Type B pancreatic cell (in vitro differentiated cells): Measurements from ENCODE around the gene OR14C36. TPM values are rescaled to one million over a fixed set of nuclear protein-coding genes. Genes with fewer than 3 reads are reported as not detected.

ENCODE experiments used
- DNase-seq: peaks from one replicate; pipeline ENCODE4 v3.0.0; 2021; ENCODE audit warnings: mixed read lengths; ENCODE audit not compliant: unreplicated experiment; ENCODE audit errors: extremely low spot score
- H3K27ac Mint-ChIP-seq: 2 replicates; pipeline ENCODE4 v1.8.0; 2021; ENCODE audit warnings: mild to moderate bottlenecking, mixed read lengths
- H3K27me3 Mint-ChIP-seq: 2 replicates; pipeline ENCODE4 v1.8.0; 2021; ENCODE audit warnings: mixed read lengths
- H3K36me3 Mint-ChIP-seq: 2 replicates; pipeline ENCODE4 v1.8.0; 2021; ENCODE audit warnings: mixed read lengths
- H3K4me1 Mint-ChIP-seq: one replicate; pipeline ENCODE4 v1.8.0; 2021; ENCODE audit warnings: mixed read lengths; ENCODE audit not compliant: unreplicated experiment
- H3K4me3 Mint-ChIP-seq: 2 replicates; pipeline ENCODE4 v1.8.0; 2021; ENCODE audit warnings: mild to moderate bottlenecking, mixed read lengths
- H3K9me3 Mint-ChIP-seq: 2 replicates; pipeline ENCODE4 v1.8.0; 2021; ENCODE audit warnings: mixed read lengths
- total RNA-seq: library from RNA; stranded (reverse); gene quantifications from 2 replicates; pipeline ENCODE4 v1.2.1, GENCODE V29; 2021; ENCODE audit warnings: low replicate concordance
- TF ChIP-seq, protein P1 (sequence below): fragments of 200-600 bp; sonication (generic); conservative IDR thresholded peaks from 2 replicates; pipeline ENCODE4 v1.5.0; 2021; ENCODE audit warnings: antibody characterized with exemption, mild to moderate bottlenecking

Gene OR14C36
- total RNA-seq, 1 donor from 2014 or later, result not detected

DNA sequence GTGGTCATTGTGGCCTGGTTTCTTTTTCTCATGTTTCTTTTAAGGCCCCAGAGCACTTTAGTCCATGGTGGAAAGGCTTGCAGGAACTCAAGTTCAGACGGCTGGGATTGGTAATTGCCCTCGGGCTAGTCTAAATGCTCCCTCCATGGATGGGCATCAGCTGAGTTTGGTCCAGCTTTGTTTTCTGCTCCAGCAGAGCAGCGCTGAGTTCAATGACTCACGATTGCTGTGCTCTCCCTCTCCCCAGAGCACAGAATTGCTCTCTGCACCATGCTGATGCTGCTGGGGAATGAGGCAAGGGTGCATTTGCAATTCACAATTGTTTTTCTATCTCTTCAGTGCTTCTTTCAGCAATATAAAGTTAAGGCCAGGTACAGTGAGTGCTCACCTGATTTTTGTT, 25.2 kb downstream of the OR14C36 start:
- H3K27ac Mint-ChIP-seq, result no peak overlapping the region
- H3K27me3 Mint-ChIP-seq, result no peaks in the 10 kb centered on the region
- no peaks in the 10 kb centered on the region for H3K36me3 Mint-ChIP-seq
- peaks cover 13% of the 10 kb centered on the region for H3K9me3 Mint-ChIP-seq
- H3K4me1 Mint-ChIP-seq, result no peaks in the 10 kb centered on the region
- no peak overlapping the region for H3K4me3 Mint-ChIP-seq
- no peak for DNase-seq
- TF ChIP-seq, protein P1, sequence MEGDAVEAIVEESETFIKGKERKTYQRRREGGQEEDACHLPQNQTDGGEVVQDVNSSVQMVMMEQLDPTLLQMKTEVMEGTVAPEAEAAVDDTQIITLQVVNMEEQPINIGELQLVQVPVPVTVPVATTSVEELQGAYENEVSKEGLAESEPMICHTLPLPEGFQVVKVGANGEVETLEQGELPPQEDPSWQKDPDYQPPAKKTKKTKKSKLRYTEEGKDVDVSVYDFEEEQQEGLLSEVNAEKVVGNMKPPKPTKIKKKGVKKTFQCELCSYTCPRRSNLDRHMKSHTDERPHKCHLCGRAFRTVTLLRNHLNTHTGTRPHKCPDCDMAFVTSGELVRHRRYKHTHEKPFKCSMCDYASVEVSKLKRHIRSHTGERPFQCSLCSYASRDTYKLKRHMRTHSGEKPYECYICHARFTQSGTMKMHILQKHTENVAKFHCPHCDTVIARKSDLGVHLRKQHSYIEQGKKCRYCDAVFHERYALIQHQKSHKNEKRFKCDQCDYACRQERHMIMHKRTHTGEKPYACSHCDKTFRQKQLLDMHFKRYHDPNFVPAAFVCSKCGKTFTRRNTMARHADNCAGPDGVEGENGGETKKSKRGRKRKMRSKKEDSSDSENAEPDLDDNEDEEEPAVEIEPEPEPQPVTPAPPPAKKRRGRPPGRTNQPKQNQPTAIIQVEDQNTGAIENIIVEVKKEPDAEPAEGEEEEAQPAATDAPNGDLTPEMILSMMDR, result no peak

DNA sequence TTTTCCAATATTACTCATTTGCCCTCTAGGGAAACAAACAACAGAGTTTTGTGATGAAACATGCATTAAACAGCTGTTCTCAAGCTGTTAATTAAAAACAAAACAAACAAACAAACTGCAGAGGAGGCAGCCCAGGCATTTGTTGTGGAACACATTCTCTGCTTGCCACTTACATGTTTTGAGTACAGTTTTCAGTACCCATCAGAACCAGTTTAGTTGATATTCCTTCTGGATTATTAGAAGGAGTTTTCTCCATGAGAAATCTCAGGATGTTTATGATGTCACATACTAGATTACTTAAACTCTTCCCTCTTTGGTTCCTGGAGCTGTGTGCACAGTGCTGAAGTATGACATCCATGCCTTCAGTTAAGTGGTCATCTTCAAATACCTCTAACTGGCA, 26.9 kb downstream of the OR14C36 start, which contains the start of gene OR2T6:
OR2T6 (plus strand) TSS at position 301 of the 400 bp plus-strand sequence. CDS start 11,863 bp downstream, outside the sequence.
- Mint-ChIP-seq H3K9me3 (peaks cover 12% of the 10 kb centered on the region), H3K36me3 (no peaks in the 10 kb centered on the region), H3K4me3 (no peak within 1 kb of the TSS), H3K27me3 (no peaks in the 10 kb centered on the region), H3K4me1 (no peaks in the 10 kb centered on the region), H3K27ac (no peak within 1 kb of the TSS)
- no peak for DNase-seq
- TF ChIP-seq, protein P1, result no peak

DNA sequence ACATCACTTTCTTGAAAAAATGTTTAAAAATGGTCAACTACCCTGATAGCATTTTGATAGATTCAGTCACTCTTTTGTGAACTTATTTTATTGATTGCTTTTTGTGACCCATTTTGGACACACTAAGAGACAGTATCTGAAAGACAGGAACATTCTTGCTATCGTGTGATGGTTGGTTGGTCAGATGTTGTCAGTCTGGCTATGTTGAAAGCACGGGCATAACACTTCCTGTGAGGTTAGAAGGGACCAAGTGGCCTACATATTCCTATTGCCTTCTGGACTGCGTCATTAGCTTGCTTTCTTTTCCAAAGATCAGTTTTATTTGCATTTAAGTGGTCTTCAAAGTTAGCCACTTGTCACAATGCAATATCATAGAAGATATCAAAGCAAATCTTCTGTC, 28.3 kb downstream of the OR14C36 start:
- Mint-ChIP-seq H3K27ac (no peak overlapping the region), H3K9me3 (peaks cover 15% of the 10 kb centered on the region), H3K36me3 (no peaks in the 10 kb centered on the region), H3K4me3 (no peak overlapping the region), H3K27me3 (no peaks in the 10 kb centered on the region), H3K4me1 (no peaks in the 10 kb centered on the region)
- DNase-seq, result no peak
- TF ChIP-seq, protein P1, result no peak

DNA sequence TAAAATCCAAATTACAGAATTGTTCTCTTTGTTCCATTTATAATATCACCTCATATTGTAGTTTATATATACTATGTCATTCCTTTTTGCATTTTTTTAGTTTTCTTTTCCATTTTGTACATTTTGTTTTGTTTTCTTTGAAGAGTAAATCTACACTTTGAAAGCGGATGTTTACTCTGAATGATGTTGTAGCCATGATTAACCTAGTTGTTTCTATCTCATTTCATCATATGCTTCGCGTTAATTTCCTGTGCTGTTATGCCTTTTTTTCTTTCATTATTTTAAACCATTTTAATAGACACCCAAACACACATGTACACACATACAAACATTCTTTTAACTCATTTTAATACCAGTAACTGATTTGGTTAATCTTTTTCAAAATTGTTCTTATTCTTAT, 32.3 kb downstream of the OR14C36 start:
- Mint-ChIP-seq H3K9me3 (peaks cover 14% of the 10 kb centered on the region), H3K36me3 (no peaks in the 10 kb centered on the region), H3K4me3 (no peak overlapping the region), H3K27me3 (no peaks in the 10 kb centered on the region), H3K4me1 (no peaks in the 10 kb centered on the region), H3K27ac (no peak overlapping the region)
- TF ChIP-seq, protein P1, result no peak
- no peak for DNase-seq

DNA sequence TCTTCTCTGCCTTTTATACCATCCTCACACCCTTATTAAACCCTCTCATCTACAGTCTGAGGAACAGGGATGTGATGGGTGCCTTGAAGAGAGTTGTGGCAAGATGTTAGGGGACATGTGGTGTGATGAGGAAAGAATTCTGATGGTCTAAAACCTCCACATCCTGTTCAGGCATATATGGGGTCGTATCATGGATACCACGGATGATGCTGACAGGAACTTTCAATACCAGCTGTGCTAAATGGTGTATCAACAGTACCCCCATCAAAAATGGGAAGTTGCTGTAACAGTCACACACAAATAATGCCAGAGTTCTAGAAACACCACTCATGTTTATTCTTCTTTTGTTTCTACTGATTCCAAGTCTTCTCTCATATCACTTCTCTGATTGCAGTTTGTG, 39.9 kb downstream of the OR14C36 start:
- peaks cover 16% of the 10 kb centered on the region for H3K9me3 Mint-ChIP-seq

More for the DNA sequence above, 39.9 kb downstream of the OR14C36 start:
- Mint-ChIP-seq H3K27me3 (no peaks in the 10 kb centered on the region), H3K4me3 (no peak overlapping the region), H3K27ac (no peak overlapping the region), H3K4me1 (no peaks in the 10 kb centered on the region), H3K36me3 (no peaks in the 10 kb centered on the region)
- no peak for DNase-seq
- TF ChIP-seq, protein P1, result no peak
